ENCODE results near the gene ERCC1. TPM values are rescaled to one million over a fixed set of nuclear protein-coding genes. Genes with fewer than 3 reads are reported as not detected.
A peak's percentile ranks its signal among the peaks of the same experiment; 100 is the strongest.

The ERCC1 gene
- total and polyA plus RNA-seq, 2 of the 13 experiments (the other 11 are each of a cell fraction or from before 2014, with no cell fraction given): 40.0 to 66.4 TPM

DNA sequence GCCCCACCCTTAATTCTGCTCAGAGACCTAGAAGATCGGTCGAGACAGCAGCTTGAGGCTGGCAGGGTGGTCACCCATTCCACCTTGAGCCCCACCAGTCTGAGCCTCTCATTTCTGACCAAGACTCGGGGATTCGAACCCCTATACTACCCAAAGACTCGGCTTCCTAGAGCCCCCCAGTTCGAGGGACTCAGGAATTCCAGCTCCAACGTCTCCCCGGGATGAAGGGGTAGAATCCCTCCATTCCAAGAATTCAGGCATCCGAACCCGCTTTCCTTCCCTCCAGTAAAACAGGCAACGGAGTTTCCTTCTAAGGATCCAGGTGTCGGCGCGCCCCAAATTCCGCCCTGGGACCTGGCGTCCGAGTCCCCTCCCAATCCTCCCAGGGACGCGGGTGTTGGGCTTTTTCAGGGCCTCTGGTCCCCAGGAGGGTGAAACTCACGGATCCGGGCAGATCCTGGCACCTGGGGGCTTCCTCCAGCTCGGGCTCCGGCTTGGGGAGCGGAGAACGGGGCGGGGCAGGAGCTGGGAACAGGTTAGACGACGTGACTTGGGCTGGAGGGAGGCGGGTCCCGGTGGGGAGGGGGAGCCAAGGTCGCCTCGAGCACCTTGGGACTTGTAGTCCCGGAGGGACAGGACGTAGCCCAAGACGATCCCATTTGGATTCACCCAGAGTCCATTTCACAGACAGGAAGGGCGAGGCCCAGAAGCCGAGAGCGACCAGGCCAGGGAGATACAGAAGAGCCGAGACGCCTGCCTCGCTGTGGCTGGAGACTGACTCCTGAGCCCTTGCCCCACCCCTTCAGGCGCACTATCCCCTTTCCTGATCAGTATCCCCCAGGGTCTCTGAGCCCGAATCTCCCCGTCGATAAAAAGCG lies 18.9 kb downstream of the ERCC1 start, which contains the start of gene PPP1R13L (continued):
- TF ChIP-seq, protein P1, sequence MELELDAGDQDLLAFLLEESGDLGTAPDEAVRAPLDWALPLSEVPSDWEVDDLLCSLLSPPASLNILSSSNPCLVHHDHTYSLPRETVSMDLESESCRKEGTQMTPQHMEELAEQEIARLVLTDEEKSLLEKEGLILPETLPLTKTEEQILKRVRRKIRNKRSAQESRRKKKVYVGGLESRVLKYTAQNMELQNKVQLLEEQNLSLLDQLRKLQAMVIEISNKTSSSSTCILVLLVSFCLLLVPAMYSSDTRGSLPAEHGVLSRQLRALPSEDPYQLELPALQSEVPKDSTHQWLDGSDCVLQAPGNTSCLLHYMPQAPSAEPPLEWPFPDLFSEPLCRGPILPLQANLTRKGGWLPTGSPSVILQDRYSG (CRISPR knock-in tag; IDR thresholded peaks at IDR 0.05): no peak
- TF ChIP-seq GTF2F1 (IDR thresholded peaks at IDR 0.05; ENCODE audit: low read length) (no peak), ZNF891 (CRISPR knock-in tag; IDR thresholded peaks at IDR 0.05) (no peak; the same call in none of the 2 replicates), FOXP1 (IDR thresholded peaks at IDR 0.05) (no peak), FOXP1 (CRISPR knock-in tag; IDR thresholded peaks at IDR 0.05) (no peak), ZNF12 (CRISPR knock-in tag; IDR thresholded peaks at IDR 0.05) (no peak), ZNF777 (CRISPR knock-in tag; IDR thresholded peaks at IDR 0.05) (peak; percentile 98), SAP130 (CRISPR knock-in tag; IDR thresholded peaks at IDR 0.05; ENCODE audit: low read depth) (peak; percentile 77), SMAD9 (CRISPR knock-in tag; IDR thresholded peaks at IDR 0.05) (no peak), PLRG1 (conservative IDR thresholded peaks at IDR 0.05) (no peak), ZNF577 (CRISPR knock-in tag; IDR thresholded peaks at IDR 0.05; ENCODE audit: borderline replicate concordance, low read depth) (no peak), TRIM24 (CRISPR knock-in tag; IDR thresholded peaks at IDR 0.05) (no peak), ZNF274 (CRISPR knock-in tag; IDR thresholded peaks at IDR 0.05) (no peak), AGO2 (optimal IDR thresholded peaks at IDR 0.05; ENCODE audit: low read depth, low read length) (no peak), YY1 (IDR thresholded peaks at IDR 0.05; ENCODE audit: insufficient read depth, insufficient replicate concordance, low read depth, low read length) (peak; percentile 9), HIVEP1 (CRISPR knock-in tag; IDR thresholded peaks at IDR 0.05) (peak; percentile 2; the same call in 1 of the 2 replicates), TARDBP (CRISPR knock-in tag; IDR thresholded peaks at IDR 0.05) (no peak)
- TF ChIP-seq, protein P2, sequence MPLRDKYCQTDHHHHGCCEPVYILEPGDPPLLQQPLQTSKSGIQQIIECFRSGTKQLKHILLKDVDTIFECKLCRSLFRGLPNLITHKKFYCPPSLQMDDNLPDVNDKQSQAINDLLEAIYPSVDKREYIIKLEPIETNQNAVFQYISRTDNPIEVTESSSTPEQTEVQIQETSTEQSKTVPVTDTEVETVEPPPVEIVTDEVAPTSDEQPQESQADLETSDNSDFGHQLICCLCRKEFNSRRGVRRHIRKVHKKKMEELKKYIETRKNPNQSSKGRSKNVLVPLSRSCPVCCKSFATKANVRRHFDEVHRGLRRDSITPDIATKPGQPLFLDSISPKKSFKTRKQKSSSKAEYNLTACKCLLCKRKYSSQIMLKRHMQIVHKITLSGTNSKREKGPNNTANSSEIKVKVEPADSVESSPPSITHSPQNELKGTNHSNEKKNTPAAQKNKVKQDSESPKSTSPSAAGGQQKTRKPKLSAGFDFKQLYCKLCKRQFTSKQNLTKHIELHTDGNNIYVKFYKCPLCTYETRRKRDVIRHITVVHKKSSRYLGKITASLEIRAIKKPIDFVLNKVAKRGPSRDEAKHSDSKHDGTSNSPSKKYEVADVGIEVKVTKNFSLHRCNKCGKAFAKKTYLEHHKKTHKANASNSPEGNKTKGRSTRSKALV (CRISPR knock-in tag; IDR thresholded peaks at IDR 0.05): no peak
- TF ChIP-seq, protein P3, sequence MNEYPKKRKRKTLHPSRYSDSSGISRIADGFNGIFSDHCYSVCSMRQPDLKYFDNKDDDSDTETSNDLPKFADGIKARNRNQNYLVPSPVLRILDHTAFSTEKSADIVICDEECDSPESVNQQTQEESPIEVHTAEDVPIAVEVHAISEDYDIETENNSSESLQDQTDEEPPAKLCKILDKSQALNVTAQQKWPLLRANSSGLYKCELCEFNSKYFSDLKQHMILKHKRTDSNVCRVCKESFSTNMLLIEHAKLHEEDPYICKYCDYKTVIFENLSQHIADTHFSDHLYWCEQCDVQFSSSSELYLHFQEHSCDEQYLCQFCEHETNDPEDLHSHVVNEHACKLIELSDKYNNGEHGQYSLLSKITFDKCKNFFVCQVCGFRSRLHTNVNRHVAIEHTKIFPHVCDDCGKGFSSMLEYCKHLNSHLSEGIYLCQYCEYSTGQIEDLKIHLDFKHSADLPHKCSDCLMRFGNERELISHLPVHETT (CRISPR knock-in tag; conservative IDR thresholded peaks at IDR 0.05): no peak
- TF ChIP-seq, protein P4, sequence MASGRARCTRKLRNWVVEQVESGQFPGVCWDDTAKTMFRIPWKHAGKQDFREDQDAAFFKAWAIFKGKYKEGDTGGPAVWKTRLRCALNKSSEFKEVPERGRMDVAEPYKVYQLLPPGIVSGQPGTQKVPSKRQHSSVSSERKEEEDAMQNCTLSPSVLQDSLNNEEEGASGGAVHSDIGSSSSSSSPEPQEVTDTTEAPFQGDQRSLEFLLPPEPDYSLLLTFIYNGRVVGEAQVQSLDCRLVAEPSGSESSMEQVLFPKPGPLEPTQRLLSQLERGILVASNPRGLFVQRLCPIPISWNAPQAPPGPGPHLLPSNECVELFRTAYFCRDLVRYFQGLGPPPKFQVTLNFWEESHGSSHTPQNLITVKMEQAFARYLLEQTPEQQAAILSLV (CRISPR knock-in tag; IDR thresholded peaks at IDR 0.05; ENCODE audit: borderline replicate concordance): no peak
- TF ChIP-seq, protein P5, sequence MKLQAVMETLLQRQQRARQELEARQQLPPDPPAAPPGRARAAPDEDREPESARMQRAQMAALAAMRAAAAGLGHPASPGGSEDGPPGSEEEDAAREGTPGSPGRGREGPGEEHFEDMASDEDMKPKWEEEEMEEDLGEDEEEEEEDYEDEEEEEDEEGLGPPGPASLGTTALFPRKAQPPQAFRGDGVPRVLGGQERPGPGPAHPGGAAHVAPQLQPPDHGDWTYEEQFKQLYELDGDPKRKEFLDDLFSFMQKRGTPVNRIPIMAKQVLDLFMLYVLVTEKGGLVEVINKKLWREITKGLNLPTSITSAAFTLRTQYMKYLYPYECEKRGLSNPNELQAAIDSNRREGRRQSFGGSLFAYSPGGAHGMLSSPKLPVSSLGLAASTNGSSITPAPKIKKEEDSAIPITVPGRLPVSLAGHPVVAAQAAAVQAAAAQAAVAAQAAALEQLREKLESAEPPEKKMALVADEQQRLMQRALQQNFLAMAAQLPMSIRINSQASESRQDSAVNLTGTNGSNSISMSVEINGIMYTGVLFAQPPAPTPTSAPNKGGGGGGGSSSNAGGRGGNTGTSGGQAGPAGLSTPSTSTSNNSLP (IDR thresholded peaks at IDR 0.05; ENCODE audit: low read depth, low read length): no peak
